NCI-H1694 treated with DMSO at 0.1 percent for 48 hours (cell line): ENCODE measurements around the gene TEX36.
"Not testable (repeated sequence)": the region's sequence is repeated elsewhere in the genome, so short reads cannot be mapped to it uniquely, and the experiment has no call there.

Experiments
- DNase-seq: peaks from one replicate; lab custom pipeline; 2025; lab: John Stamatoyannopoulos, UW

The TEX36 gene, protein sequence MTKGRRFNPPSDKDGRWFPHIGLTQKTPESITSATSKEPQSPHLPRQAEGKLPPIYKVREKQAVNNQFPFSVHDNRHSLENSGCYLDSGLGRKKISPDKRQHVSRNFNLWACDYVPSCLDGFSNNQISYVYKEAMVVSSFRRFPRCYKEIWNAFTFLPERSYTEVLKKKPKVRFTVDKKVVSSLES

DNA sequence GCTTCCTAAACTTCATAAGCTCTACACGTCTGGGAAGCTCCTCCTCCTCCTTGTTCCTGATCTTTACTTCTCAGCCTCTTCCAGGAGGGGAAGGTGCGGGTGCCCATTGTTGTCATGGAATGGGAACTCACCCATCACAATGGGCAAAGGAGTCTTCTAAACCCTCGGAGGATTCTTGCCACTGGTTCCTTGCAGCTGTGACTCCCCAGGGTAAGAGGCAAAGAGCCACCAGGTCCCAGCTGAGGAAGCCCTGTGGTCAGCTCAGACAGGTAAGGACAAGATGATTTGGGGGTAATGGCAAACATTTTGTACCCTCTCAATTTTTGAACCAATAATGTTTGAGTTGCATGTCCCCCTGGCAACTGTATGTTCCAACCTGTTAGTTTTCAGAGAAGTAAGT is at the start of gene TEX36:
Gene TEX36, minus strand, starts transcription at position 101 of the 400 bp plus-strand sequence. CDS start 174 bp downstream, outside the sequence.
- no peak for DNase-seq

- no peak for DNase-seq
Measured at GRCh38 chr10:125727436-125727835, 44.5 kb upstream of the TEX36 start.

DNA sequence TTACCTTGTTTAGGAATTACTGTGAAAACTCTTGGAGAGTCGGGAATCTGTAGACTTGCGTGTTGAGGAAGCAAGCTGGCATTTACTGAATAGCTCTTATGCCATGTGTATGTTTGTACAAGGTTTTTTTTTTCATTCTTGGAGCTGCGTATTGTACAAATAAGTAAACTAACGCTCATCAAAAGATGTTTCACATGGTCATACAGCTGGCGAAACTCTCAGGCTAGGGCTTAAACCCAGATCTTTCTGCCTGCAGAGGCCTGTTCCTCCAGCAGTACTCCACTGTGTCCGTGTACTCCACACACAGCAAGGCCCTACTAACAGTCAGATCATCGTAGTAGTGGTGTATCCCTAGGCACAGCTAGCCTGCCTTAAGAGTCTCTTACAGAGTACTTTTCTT is 44.0 kb upstream of the TEX36 start:
- DNase-seq = no peak

DNA sequence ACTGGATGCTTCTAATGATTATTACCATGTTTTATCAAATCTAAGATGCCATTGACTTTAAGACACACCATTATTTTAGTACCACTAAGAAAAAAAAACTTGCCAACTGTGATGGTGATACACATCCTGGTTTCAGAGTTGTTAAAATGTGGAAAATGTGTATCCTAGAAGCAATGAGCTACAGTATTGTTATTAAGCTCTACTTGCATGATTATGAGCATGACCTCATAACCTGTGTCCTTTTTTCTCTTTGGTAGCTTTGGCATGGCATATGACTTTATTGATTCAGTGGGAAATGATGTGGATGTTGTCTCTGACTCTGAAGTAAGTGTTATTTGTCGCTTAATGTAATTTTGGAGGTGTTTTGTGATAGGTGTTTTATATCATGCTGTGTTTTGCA is 39.8 kb upstream of the TEX36 start:
- DNase-seq = no peak

GRCh38 chr10:125721035-125721434 is 38.1 kb upstream of the TEX36 start:
- no peak for DNase-seq

- DNase-seq = no peak
Measured at GRCh38 chr10:125720002-125720382, 37.0 kb upstream of the TEX36 start.

GRCh38 chr10:125719173-125720001 is 36.4 kb upstream of the TEX36 start, which contains the start of gene EDRF1:
TSS of gene EDRF1 (plus strand) at chr10:125719709. CDS start at chr10:125719808, 99 bp downstream.
- peak; percentile 89 for DNase-seq

- DNase-seq = not testable (repeated sequence)
Measured at GRCh38 chr10:125714728-125715127, 31.8 kb upstream of the TEX36 start.

DNA sequence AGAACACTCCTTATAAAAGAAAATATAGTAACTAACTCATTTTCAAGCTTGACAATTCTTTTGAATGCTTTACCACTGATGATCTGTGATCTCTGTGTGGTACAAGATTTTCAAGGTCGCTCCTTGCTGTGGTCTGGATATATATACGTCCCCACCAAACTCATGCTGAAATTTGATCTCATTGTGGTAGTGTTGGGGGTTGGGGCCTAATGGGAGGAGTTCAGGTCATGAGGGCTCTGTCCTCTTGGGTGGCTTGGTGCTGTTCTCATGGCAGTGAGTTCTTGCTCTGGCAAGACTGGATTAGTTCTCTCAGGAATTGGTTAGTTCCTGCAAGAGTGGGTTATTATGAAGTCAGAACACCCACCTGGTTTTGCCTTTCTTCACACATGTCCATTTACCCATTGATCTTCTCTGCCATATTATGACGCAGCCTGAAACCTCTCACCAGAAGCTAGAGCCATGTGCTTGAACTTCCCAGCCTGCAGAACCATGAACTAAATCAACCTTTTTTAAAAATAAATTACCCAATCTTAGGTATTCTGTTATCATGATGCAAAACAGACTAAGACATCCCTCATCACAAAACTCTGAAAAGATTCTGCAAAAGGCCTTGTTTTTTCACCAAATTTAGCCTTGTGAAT is 28.3 kb upstream of the TEX36 start:
- no peak for DNase-seq

DNA sequence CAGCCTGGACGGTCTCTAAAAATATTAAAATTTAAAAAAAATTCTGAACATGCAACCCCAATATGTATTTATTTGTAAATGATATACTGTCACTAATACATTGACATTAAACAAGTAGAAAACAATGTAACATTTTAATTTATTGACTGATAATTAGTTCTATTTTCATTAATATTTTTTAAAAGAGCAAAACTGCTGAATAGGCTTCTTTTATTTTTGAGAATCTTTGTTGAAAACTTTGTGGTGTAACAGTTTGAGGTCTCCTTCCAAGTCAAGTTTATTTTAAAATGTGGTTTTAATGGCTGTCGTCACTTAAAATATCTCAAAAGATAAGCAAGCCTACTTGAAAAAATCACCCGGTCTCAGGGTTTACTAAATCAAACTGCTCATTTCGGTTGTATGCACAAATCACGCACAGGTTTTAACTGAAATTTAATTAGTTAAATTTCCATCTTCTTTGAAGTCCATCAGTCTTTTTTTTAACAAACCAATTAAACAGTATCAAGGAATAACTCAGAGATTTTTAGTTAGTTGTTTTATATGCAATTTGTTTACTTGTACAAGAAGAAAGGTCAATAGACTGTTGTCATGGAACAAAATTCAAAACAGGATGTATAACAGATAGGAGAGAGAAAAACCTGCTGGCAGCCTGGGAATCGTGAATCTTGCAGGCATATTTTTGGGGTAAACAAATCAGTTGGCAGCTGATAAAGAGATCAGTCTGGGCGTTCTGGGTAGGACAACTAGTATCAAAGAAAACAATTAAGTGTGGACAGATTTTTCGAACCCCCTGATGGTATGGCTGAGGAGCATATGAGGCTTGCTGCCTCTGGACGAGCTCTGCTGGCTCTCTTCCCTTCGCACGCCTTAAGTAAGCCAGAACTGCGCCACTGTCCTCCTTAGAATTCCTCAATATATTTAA is 26.9 kb upstream of the TEX36 start:
- DNase-seq = no peak

DNA sequence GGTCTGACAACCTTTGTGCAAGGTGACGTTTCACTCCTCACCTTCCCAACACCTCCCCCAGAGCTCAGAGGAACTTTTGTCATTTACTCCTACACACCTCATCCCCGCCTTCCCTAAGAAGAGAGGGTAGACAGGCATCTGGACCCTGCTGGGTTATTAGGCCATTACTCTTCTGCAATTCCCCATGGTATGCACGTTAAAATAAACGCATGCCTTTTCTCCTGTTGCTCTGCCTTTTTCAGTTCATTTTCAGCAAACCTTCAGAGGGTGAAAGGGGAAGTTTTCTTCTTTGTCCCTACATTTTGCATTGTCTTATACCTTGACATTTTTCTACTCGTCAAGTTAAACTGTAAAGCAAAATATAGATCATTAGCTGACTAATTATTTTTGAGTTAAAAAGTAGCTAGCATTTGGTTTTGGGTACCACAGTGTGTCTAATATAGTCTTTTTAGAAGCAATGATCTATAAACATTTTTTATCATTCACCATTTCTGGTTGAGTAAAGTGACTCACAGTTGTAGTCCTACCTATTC is 26.1 kb upstream of the TEX36 start:
- no peak for DNase-seq

GRCh38 chr10:125707541-125708468 is 24.8 kb upstream of the TEX36 start:
- no peak for DNase-seq

- no peak for DNase-seq
Measured at GRCh38 chr10:125700355-125700911, 17.5 kb upstream of the TEX36 start.

DNA sequence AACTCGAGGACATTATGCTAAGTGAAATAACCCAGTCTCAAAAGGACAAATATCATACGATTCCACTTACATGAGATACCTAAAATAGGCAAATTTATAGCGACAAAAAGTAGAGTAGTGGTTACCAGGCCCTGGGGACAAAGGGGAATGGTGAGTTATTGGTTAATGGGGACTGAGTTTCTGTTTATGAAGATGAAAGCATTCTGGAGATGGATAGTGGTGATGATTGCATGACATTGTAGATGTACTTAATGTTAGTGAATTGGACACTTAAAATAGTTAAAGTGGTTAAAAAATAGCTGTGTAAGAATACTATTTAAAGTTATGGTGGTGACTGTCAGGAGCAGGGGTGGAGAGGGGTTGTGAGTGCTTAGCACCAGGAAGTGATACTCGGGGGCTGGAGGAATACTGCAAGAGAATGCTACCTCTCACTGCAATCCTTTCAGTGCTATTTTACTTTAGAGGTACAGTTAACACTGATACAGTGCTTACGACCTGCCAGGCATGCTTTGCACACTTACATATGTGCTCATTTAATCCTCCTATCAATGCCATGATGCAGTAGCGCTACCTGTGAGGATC is 16.7 kb upstream of the TEX36 start:
- no peak for DNase-seq

GRCh38 chr10:125698481-125698998 is 15.6 kb upstream of the TEX36 start:
- no peak for DNase-seq

- DNase-seq = not testable (repeated sequence)
Measured at GRCh38 chr10:125696884-125697283, 13.9 kb upstream of the TEX36 start.

GRCh38 chr10:125694883-125695282 is 11.9 kb upstream of the TEX36 start:
- DNase-seq = no peak

- DNase-seq = no peak
Measured at GRCh38 chr10:125693524-125693847, 10.5 kb upstream of the TEX36 start.

GRCh38 chr10:125692601-125693523 is 9.9 kb upstream of the TEX36 start:
- DNase-seq = no peak
